Activated CD4-positive, alpha-beta T cell treated with anti-CD3 and anti-CD28 coated beads, Interleukin-2, Interleukin-6, amounts not matched to agents 100 ng/mL and 50 ng/mL, durations not matched to agents 16 hours and 8 hours (primary cell): Measurements from ENCODE around the gene IL9.

ENCODE experiments used
- DNase-seq: peaks from one replicate; pipeline ENCODE4 v3.0.0-alpha.2; 2020

Gene IL9

DNA sequence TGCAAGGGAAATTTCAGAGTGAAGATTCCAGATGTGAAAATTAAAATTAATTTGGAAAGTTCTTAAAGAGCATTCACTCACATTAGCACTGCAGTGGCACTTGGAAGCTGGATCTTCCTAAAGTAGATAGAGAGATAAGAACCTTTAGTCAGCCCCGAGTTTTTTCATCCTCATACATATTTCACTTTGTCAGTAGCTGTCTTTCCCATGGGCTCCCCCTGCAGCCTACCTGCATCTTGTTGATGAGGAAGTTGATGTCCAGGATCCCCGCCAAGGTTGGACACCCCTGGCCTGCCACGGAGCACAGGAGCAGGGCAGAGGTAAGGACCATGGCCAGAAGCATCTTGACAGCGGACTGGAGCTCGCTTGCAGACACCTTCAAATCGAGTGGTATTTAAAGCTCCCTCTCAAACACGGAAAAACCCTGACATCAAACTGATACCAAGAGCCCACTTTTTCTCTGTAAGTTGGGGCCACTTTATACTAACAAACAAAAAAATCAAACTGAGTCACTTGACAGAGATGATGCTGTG, at the start of gene IL9:
Gene IL9, minus strand, starts transcription at position 368 of the 533 bp plus-strand sequence. Its CDS starts 25 bp downstream, at position 343.
- DNase-seq = peak; percentile 7

- DNase-seq = peak; percentile 65
Measured at GRCh38 chr5:135944967-135945560, 49.4 kb upstream of the IL9 start.

GRCh38 chr5:135944564-135944963, 48.9 kb upstream of the IL9 start:
- no peak for DNase-seq

- no peak for DNase-seq
Measured at GRCh38 chr5:135942202-135942771, 46.6 kb upstream of the IL9 start.

DNA sequence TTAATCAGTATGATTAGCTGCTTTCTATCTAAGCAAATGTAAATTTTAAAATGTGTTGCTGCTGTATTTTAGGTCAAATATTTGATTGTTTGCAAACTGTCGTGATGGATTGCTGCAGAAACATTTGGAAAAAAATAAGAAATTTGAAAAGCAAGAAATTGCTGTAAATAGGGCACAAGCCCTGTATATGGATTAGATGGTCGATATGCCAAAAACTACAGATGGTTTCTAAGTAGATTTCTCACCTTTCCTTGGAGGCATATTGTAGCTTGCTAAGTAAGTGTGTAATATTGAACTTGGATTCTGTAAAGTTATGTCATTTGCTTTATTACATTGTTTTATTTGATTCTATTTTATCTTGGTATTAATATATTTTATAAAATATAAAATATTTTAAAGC, 46.1 kb upstream of the IL9 start:
- DNase-seq = no peak

- DNase-seq = no peak
Measured at GRCh38 chr5:135937245-135937911, 41.7 kb upstream of the IL9 start.

- no peak for DNase-seq
Measured at GRCh38 chr5:135934939-135935338, 39.3 kb upstream of the IL9 start.

DNA sequence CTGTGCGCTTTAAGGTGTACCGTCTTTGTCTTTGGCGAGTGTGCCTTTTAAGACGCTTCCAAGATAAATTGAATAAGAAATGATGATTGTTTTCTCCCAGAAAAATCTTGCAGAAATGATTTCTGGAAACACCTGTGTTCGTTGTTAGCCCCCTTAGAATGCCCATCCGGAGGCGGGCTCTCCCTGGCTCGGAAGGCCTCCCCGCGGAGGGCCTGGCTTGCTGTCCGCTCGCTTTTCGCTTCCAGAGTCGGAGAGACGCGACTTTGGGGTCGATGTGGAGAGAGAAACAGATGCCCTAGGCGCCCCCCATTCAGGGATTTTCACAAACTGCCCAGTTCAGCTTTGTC, 35.3 kb upstream of the IL9 start:
- DNase-seq = no peak

DNA sequence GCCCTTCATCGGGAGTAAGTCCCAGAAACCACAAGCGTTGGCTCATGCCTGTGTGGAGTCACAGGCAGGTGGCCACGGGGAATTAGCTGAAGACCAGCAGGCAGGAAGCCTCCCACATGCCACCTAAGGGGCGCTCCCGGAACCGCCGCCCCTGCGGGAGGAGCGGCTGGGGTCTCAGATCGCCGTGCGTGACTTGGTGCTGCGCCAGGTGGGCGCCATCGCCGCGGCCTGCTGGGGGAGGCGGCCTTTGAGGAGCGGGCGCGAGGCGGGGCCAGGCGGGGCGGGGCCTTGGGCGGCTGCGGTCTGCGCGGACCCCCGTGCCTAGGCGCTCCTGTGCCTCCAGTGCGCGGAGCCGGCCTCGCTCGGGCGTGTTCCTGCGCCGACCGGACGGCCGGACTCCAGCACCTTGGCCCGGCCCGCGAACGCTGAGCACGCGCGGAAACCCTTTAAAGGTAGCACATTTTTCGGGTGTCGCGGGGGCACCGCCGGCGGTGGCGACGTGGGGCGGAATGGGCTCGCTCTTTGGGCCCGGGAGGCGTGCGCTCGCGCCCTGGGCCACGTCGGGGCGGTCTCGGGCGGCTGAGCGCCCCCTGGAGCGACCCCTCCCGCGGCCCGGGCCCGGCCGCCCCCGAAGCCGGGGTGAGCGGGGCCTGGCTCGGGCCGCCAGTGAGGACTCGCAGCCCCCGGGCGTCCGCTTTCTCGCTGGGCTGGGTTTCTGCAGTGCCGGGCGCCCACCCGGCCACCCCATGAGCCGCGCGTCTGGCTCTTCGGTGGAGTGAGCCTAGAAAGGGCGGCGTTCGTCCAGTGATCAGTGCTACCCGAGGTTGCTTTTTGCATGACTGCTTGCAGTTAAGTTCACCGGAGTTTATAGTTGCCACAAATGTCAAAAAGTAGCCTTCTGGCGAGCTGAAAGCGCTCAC, 34.6 kb upstream of the IL9 start:
- no peak for DNase-seq

- DNase-seq = no peak
Measured at GRCh38 chr5:135921388-135921787, 25.7 kb upstream of the IL9 start.

- no peak for DNase-seq
Measured at GRCh38 chr5:135920199-135920598, 24.6 kb upstream of the IL9 start.

GRCh38 chr5:135916638-135917263, 21.1 kb upstream of the IL9 start:
- peak; percentile 49 for DNase-seq

GRCh38 chr5:135915466-135916001, 19.9 kb upstream of the IL9 start:
- DNase-seq = no peak

DNA sequence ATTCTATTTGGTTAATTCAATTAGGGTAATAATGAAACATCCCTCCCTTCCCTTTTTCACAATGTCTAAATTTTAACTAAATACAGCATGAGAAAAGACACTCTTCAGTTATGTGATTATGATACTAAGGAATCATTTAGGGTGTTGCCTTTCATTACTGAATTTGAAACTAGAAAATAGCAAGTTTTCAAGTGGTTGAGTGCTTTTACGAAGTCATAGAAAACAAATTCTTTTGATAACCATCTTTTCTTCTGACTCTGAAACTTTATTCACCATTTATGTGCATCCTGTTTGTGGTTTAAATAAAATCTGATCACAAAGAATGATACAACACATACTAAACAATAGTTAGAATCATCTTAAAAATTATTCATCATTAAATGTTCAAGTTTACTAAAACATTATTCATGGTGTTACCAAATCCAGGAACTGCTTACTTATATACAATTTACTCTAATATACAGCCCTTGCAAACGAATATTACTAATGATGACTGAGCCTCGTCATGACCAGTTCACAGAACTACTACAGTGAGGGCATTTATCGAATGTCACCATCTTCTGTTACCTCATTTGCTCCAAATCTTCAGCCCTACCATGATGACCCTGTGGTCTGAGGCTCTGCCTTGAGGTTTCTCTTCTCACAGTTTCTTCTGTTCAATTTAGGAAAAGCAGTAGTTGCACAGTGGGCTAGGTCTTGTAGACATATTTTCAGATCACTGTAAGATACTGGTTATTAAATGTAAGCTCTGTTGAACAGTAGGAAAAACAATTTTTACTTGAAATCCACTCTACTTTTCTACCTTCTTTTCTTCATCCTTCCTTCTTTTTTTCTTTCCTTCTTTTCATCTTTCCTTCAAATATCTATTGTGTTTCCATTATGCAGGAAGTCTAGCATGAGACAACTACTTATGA, 18.3 kb upstream of the IL9 start:
- peak; percentile 58 for DNase-seq

DNA sequence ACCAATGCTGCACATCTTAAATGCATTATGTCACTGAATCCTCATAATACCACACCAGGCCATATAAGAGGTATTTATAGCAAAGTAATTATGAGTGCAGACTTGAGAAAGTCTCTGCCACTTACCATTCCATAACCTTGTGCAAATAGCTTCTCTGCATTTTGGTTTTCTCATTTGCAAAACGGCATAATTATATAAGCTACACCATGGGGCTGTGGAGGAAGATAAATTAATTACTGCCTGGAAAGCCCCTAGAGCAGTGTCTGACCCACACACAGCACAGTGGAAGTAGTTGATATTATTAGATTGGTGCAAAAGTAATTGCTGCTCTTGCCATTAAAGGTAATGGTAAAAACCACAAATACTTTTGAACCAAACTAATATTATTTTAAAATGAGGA, 9.5 kb upstream of the IL9 start:
- DNase-seq = no peak

- no peak for DNase-seq
Measured at GRCh38 chr5:135901633-135902032, 6.0 kb upstream of the IL9 start.

DNA sequence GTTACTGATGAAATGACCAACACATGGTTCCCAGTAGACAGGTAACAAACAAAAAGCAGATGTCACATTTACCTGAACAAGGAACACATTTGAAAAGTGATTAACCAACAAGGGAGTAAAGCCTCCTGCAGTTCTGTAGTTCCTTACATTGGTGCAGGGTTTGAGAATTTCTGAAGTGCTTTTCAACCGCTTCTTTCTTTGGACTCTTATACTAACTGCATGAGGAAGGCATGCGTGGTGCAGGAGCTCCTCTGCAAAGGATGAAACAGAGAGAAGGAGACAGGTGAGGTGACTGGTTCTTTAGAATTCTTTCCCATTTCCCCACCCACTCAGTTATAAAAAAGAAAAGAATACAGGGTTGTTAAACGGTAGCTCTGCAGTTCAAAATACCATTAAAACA, 4.6 kb upstream of the IL9 start:
- DNase-seq = no peak

DNA sequence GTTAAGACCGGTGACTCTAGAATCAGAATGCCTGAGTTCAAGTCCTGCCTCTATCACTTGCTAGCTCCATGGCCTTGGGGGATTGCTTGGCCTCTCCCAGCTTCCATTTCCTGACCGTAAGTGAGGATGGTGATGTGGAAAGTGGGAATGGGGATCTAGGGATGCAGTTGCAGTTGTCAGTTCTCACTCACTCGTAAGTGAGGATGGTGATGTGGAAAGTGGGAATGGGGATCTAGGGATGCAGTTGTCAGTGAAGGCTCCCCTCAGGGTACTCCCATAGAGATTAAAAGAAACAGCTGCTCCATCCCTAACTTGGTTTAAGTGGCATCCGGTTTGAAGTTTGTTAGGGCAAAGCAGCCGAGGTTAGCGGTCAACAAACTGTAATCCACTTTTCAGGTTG, 3.0 kb upstream of the IL9 start:
- no peak for DNase-seq

- DNase-seq = no peak
Measured at GRCh38 chr5:135894789-135895188, 852 bp downstream of the IL9 start.

GRCh38 chr5:135894276-135894675, 1.4 kb downstream of the IL9 start:
- no peak for DNase-seq

DNA sequence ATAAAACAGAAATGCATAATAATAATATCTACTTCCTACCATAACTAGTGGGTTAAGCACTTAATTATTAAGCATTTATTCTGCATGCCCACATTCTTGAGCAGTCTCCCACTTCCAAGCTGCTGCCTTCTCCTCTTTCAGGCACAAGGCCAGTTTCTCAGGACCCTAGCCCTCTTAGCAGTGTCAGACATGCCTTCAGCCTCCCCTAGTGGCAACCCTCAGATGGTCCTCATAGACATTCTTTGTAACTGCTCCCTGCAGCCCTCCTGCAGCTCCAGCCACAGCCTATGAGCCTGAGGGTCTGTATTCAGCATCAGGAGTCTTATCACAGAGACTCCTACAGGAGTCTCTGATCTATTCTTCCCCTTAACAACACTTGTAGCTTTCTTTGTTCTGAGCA, 3.9 kb downstream of the IL9 start:
- DNase-seq = no peak
